Gastrocnemius medialis (tissue), 4 donors: Measurements from ENCODE around the gene SYNM. TPM values are rescaled to one million over a fixed set of nuclear protein-coding genes. Genes with fewer than 3 reads are reported as not detected.
A peak's percentile ranks its signal among the peaks of the same experiment; 100 is the strongest.

ENCODE experiments used
- ATAC-seq, 2 donors: fragments of 150-250 bp; one replicate each; pipeline ENCODE4 v1.9.1; 2016
- DNase-seq, 2 donors: peaks; one replicate each; pipeline ENCODE4 v3.0.0-alpha.2; 2019
- H3K27ac ChIP-seq, 4 donors: fragments of 200-600 bp; sonication (generic); 1 replicate in 1 of 4; 2 replicates in 3 of 4; pipeline ENCODE4 v1.5.1; 2016 to 2018; ENCODE audit warnings: mild to moderate bottlenecking in 2 of 4, moderate library complexity in 1 of 4
- H3K27me3 ChIP-seq, 3 donors: fragments of 200-600 bp; sonication (generic) in 2 of 3; 1 replicate in 1 of 3; 2 replicates in 2 of 3; pipeline versions ENCODE4 v1.5.1 to v1.6.0; 2016 to 2019; ENCODE audit warnings: mild to moderate bottlenecking in 1 of 3, moderate library complexity in 1 of 3
- H3K36me3 ChIP-seq, 2 donors: fragments of 200-600 bp; sonication (generic) in 1 of 2; one replicate each; pipeline ENCODE4 v1.5.1; 2017 to 2018
- H3K4me1 ChIP-seq, 2 donors: fragments of 200-600 bp; sonication (generic) in 1 of 2; one replicate each; pipeline ENCODE4 v1.5.1; 2016 to 2017; ENCODE audit warnings: mild to moderate bottlenecking in 2 of 2
- H3K4me3 ChIP-seq, 4 donors: fragments of 200-600 bp; sonication (generic) in 3 of 4; 1 replicate in 1 of 4; 2 replicates in 3 of 4; pipeline ENCODE4 v1.5.1; 2016 to 2019; ENCODE audit warnings: mild to moderate bottlenecking in 2 of 4
- H3K9me3 ChIP-seq, 3 donors: fragments of 200-600 bp; sonication (generic) in 2 of 3; 1 replicate in 1 of 3; 2 replicates in 2 of 3; pipeline ENCODE4 v1.5.1; 2016 to 2019
- POLR2A ChIP-seq, 2 donors: fragments of 450-650 bp; IDR thresholded peaks; one replicate each; pipeline ENCODE4 v1.6.1; 2017; ENCODE audit warnings: antibody characterized with exemption in 2 of 2, mild to moderate bottlenecking in 2 of 2, moderate library complexity in 2 of 2
- in situ Hi-C, 4 donors: fragments of 200-750 bp; cut with MboI; loops; one replicate each; pipeline versions ENCODE4 v1.15.0 to v1.8.0; 2017; ENCODE audit warnings: low sequenced_read_pairs in 4 of 4
- intact Hi-C: fragments of 100-400 bp; cut with DNase I; formaldehyde crosslinking; loops from one replicate; pipeline ENCODE4 v1.15.1; 2023; ENCODE audit warnings: low total_unique reads
- total RNA-seq, 4 donors: library from RNA; depleted of rRNA; stranded (reverse); fragments of >200 nt; gene quantifications; one replicate each; pipeline versions ENCODE4 v1.1.0 to v1.2.3, GENCODE V29; 2016
- TF ChIP-seq, protein P1 (sequence below), 5 experiments: fragments of 450-650 bp in 3 of 5; fragments of 200-600 bp in 2 of 5; sonication (generic) in 2 of 5; IDR thresholded peaks in 4 of 5; conservative IDR thresholded peaks in 1 of 5; 1 replicate in 4 of 5; 2 replicates in 1 of 5; pipeline ENCODE4 v1.5.1; 2016 to 2019; ENCODE audit warnings: antibody characterized with exemption in 5 of 5, mild to moderate bottlenecking in 3 of 5, moderate library complexity in 3 of 5

The SYNM gene
- total RNA-seq, 4 donors from 2014 or later, result 200 to 308 (median 266) TPM

DNA sequence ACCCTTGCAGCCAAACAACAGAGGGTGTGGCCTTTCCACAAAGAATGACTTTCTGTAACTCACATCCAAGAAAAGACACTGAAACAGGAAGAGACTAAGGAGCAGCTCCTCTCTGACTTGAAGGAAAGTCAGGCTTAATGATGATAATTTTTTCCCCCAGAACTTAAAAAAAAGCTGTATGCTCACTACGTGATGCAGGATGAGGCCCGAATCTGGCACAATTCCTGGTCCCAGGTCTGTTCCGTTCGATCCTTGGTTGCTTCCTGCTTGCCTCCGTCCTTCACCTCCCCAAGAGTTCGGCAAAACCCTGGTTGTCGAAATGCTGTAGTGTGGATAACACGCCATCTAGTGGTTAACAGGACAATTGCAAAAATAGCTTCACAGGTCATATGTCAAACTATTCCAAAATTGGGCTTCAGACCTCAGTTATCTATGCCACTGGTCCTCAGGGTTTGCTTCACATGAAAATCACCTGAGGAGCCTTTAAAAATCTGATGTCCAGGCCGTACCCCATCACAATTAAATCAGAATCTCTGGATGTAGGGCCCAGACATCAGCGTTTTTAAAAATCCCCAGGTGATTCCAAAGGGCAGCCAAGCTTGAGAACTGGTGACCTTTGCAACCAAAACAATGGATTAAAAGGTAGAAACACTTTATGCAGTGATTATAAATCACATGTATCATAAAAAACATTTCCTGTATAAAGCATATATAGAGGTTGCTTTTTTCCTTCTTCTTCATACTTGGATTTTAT, 28.1 kb upstream of the SYNM start:
- H3K4me1 ChIP-seq, result no peaks in the 10 kb centered on the region
- no peak overlapping the region for H3K27ac ChIP-seq
- TF ChIP-seq, protein P1, sequence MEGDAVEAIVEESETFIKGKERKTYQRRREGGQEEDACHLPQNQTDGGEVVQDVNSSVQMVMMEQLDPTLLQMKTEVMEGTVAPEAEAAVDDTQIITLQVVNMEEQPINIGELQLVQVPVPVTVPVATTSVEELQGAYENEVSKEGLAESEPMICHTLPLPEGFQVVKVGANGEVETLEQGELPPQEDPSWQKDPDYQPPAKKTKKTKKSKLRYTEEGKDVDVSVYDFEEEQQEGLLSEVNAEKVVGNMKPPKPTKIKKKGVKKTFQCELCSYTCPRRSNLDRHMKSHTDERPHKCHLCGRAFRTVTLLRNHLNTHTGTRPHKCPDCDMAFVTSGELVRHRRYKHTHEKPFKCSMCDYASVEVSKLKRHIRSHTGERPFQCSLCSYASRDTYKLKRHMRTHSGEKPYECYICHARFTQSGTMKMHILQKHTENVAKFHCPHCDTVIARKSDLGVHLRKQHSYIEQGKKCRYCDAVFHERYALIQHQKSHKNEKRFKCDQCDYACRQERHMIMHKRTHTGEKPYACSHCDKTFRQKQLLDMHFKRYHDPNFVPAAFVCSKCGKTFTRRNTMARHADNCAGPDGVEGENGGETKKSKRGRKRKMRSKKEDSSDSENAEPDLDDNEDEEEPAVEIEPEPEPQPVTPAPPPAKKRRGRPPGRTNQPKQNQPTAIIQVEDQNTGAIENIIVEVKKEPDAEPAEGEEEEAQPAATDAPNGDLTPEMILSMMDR (IDR thresholded peaks at IDR 0.05 in 4 of 5, conservative IDR thresholded peaks at IDR 0.05 in 1 of 5), result peak; percentile 70 to 94 (median 89)
- no peak for TF ChIP-seq POLR2A (IDR thresholded peaks at IDR 0.05)
- peak; percentile 93 to 94 for ATAC-seq
- no peaks in the 10 kb centered on the region for H3K9me3 ChIP-seq
- peak; percentile 47 for DNase-seq
- no peaks in the 10 kb centered on the region for H3K36me3 ChIP-seq
- H3K4me3 ChIP-seq, result peak overlapping the region; percentile 36 to 53 (median 41)
- in situ Hi-C loops, result loop anchor here in 3 of 4 donors (5.0 to 10.0 kb wide), 4 partner anchors 299 to 632 kb away; no protein-coding TSS in a partner anchor
- intact Hi-C loops, result loop anchor here (1.0 to 5.0 kb wide), 8 partner anchors 164 to 634 kb away; partner anchors contain the start of gene IGF1R
- no peaks in the 10 kb centered on the region for H3K27me3 ChIP-seq

DNA sequence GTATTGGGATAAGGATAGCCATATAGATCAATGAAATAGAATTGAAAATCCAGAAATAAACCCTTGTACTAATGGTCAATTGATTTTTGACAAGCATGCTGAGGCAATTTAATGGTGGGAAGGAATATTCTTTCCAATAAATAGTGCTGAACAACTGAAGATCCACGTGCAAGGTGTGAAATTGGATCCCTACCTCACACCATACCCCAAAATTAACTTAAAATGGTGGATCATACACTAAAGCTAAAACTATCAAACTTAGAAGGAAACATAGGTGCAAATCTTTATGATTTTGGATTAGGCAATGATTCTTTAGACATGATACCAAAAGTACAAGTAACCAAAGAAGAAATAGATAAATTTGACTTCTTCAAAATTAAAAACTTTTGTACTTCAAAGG, 22.1 kb upstream of the SYNM start:
- TF ChIP-seq, protein P1 (IDR thresholded peaks at IDR 0.05 in 4 of 5, conservative IDR thresholded peaks at IDR 0.05 in 1 of 5), result no peak
- no peak for TF ChIP-seq POLR2A (IDR thresholded peaks at IDR 0.05)
- H3K27ac ChIP-seq, result no peak overlapping the region
- DNase-seq, result no peak
- ATAC-seq, result no peak
- no peaks in the 10 kb centered on the region for H3K27me3 ChIP-seq
- H3K36me3 ChIP-seq, result no peaks in the 10 kb centered on the region
- H3K4me3 ChIP-seq, result no peak overlapping the region
- peaks cover 7 to 9% of the 10 kb centered on the region in 2 donors for H3K4me1 ChIP-seq
- intact Hi-C loops (no loop called here), in situ Hi-C loops (loop anchor here in 1 of 4 donors (10.0 kb wide), 2 partner anchors 308 to 568 kb away; no protein-coding TSS in a partner anchor)
- no peaks in the 10 kb centered on the region for H3K9me3 ChIP-seq

DNA sequence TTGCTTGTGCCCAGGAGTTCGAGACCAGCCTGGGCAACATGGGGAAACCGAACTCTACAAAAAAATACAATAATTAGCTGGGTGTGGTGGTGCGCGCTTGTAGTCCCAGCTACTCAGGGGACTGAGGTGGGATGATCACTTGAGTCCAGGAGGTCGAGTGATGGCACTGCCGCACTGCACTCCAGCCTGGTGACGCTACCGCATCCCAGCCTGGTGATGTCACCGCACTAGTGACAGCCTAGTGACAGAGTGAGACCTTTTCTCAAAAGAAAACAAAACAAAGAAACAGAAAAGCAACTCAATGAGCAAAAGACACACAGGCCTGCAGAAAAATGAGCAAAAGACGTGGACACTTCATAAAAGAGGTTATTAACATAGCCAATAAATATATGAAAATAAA, 19.9 kb upstream of the SYNM start:
- intact Hi-C loops, result no loop called here
- H3K27me3 ChIP-seq, result no peaks in the 10 kb centered on the region
- no peaks in the 10 kb centered on the region for H3K36me3 ChIP-seq
- no peak overlapping the region for H3K27ac ChIP-seq
- H3K4me1 ChIP-seq, result peaks cover 7 to 9% of the 10 kb centered on the region in 2 donors
- in situ Hi-C loops, result loop anchor here in 1 of 4 donors (10.0 kb wide), 2 partner anchors 310 to 570 kb away; no protein-coding TSS in a partner anchor
- DNase-seq (no peak), ATAC-seq (no peak)
- TF ChIP-seq, protein P1 (IDR thresholded peaks at IDR 0.05 in 4 of 5, conservative IDR thresholded peaks at IDR 0.05 in 1 of 5), result no peak
- no peak for TF ChIP-seq POLR2A (IDR thresholded peaks at IDR 0.05)
- no peaks in the 10 kb centered on the region for H3K9me3 ChIP-seq
- no peak overlapping the region for H3K4me3 ChIP-seq

DNA sequence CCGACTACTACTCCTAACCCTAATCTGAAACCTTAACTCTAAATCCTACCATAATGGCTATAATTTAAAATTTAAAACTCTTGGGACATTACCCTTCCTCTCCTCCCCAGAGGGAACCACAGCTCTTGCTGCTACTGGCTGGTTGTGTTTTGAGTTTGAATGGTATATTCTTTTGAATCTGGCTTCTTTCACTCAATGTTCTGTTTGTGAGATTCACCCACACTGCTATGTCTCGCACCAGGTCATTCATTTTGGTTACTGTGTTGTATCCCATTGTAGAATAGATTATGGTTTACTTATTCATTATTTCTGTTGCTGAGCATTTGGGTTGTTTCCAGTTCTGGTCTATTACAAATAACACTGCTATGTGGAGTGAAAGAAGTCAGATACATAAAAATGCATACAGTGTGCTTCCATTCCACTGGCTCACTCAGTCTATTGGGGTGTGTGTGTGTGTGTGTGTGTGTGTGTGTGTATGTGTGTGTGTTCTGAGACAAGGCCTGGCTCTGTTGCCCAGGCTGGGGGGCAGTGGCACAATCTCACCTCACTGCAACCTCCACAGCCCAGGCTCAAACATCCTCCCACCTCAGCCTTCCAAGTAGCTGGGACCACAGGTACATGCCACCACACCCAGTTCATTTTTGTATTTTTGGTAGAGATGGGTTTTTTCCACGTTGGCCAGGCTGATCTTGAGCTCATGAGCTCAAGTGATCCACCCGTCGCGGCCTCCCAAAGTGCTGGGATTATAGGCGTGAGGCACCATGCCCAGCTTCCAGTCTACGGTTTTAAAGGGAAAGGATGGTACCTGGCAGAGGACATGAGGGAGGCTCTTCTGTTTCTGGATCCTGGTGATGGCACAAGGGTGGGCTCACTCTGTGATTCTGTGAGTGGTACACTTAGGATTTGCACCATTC, 19.2 kb upstream of the SYNM start:
- Histone ChIP-seq H3K4me1 (peaks cover 12 to 13% of the 10 kb centered on the region in 2 donors), H3K36me3 (no peaks in the 10 kb centered on the region), H3K27ac (peak overlapping the region in 3 of 4 donors; percentile 8 to 51 (median 49)), H3K27me3 (no peaks in the 10 kb centered on the region), H3K9me3 (no peaks in the 10 kb centered on the region), H3K4me3 (no peak overlapping the region)
- in situ Hi-C loops (loop anchor here in 1 of 4 donors (10.0 kb wide), 2 partner anchors 311 to 571 kb away; no protein-coding TSS in a partner anchor), intact Hi-C loops (no loop called here)
- TF ChIP-seq, protein P1 (IDR thresholded peaks at IDR 0.05 in 4 of 5, conservative IDR thresholded peaks at IDR 0.05 in 1 of 5), result no peak
- TF ChIP-seq POLR2A (IDR thresholded peaks at IDR 0.05), result no peak
- no peak for DNase-seq
- ATAC-seq, result peak; percentile 18 to 53
